DMS53 treated with DMSO at 0.1 percent for 48 hours (cell line): ENCODE results near the gene CCDC141.
"Not testable (repeated sequence)": the region's sequence is repeated elsewhere in the genome, so short reads cannot be mapped to it uniquely, and the experiment has no call there.

Experiments used
- DNase-seq: peaks from one replicate; lab custom pipeline; 2025; ENCODE audit not compliant: unreplicated experiment; lab: John Stamatoyannopoulos, UW

The CCDC141 gene

DNA sequence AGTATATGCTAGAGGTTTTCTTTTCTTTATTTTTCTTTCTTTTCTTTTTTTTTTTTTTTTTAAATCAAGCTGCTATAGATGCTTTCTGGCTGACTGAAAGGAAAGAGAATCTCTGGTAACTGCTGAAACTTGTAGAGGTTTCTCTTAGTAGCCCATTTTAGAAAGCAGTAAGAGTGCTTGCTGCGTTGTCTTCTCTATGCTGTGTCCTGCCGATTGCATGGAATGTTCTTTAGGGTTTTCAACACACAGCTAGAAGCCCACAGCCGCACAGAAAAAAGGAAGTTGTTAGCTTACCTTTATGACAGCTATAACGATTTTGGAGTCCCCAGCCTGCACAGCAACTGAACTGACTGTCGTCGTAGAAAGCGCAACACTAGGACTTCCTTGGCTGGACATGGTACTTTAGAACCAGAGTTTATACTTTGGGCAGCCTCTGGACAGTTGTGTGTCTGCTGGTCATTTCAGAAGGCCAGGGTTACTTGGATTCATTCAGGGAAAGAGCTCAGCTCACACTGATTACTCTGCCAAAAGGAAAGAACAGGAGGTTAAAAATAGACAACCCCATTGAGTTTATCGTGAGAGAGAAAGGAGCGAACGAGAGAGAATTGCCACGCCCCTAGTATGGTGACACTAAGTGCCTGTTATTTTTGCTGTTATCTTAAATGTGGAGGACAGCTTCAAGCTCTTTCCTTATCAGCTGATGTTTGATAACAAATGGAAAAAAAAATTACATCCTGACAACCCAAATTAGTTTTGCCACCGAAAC, at the start of gene CCDC141:
CCDC141 (minus strand) TSS at position 592 of the 766 bp plus-strand sequence; CDS start at position 396, 196 bp downstream.
- no peak for DNase-seq

GRCh38 chr2:179098080-179098689, 48.2 kb upstream of the CCDC141 start:
- DNase-seq, result no peak

DNA sequence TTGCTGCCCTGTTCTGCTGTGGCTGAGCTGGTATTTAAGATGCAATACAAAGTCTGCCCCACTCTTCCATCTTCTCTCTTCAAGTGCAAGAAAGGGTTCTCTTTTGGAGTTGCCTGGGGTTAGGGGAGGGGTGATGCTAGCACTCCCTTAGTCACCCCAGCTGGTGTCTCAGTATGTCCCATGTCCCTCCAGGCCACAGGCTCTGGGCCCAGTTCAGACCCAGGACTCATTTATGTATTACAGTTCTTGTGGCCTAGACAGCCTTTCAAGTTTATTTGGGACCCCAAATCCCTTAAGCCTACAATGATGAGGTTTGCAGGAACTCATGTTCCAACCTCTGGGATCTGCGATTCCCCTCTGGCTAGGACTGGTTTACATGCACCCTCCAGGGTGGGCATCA, 47.2 kb upstream of the CCDC141 start:
- no peak for DNase-seq

- no peak for DNase-seq
Observed at GRCh38 chr2:179096090-179096489, 46.2 kb upstream of the CCDC141 start.

GRCh38 chr2:179092912-179093311, 43.0 kb upstream of the CCDC141 start:
- DNase-seq, result not testable (repeated sequence)

DNA sequence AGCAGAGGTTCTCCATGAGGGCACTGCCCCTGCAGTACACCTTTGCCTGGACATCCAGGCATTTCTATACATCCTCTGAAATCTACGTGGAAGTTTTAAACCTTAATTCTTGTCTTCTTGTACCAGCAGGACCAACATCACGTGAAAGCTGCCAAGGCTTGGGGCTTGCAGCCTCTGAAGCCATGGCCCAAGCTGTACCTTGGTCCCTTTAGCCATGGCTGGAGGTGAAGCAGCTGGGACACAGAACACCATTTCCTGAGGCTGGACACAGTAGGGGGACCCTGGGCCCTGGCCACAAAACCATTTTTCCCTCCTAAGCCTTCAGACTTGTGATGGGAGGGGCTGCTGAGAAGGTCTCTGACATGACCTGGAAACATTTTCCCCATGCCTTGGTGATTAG, 32.8 kb upstream of the CCDC141 start:
- DNase-seq, result no peak

DNA sequence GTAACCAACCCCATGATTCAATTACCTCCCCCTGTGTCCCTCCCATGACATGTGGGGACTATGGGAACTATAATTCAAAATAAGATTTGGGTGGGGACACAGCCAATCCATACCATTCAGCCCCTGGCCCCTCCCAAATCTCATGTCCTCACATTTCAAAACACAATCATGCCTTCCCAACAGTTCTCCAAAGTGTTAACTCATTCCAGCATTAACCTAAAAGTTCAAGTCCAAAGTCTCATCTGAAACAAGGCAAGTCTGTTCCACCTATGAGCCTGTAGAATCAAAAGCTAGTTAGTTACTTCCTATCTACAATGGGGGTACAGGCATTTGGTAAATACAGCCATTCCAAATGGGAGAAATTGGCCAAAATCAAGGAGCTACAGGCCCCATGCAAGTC, 32.0 kb upstream of the CCDC141 start:
- DNase-seq, result no peak

GRCh38 chr2:179072527-179072926, 22.6 kb upstream of the CCDC141 start:
- DNase-seq, result no peak

DNA sequence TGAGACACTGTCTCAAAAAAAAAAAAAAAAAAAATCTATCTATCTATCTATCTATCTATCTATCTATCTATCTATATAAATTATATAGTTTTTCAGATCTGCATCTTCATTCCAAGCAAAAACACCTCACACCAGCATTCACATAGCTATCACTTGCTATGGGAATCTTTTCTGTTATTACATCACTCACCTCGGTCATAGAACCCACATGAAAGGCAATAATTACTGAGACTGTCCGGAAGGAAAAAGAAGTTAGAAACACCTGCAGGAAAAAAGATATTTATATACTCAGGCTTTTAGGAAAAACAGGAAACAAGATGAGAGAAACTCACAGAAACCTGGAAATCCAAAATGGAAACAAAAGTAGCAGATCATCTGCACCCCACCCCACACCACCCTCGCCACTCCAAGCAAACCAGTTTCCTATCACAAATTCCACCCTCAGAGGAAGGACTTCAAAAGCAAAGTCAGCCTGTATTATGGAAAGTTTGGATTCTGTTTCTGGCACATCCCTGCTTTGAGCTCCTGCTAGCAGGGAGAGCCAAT, 21.9 kb upstream of the CCDC141 start:
- no peak for DNase-seq

DNA sequence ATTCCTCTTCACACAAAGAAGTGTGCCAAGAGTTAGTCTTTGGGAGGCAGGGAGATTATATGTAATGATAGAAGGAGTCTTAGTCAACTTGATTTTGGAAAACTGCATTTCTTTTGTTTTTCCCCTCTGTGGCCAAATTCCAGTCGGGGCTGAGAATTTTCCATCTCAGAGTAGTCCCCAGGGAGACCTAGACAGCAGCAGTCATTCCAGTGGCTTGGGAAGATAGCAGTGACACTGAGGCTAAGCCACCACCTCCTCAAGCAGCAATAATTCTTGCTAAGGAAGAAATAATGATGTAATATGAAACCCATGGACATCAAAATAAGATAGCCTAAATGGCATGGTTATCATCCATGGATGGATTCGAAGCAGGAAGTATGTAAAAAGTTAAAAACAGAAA, 21.0 kb upstream of the CCDC141 start:
- no peak for DNase-seq

DNA sequence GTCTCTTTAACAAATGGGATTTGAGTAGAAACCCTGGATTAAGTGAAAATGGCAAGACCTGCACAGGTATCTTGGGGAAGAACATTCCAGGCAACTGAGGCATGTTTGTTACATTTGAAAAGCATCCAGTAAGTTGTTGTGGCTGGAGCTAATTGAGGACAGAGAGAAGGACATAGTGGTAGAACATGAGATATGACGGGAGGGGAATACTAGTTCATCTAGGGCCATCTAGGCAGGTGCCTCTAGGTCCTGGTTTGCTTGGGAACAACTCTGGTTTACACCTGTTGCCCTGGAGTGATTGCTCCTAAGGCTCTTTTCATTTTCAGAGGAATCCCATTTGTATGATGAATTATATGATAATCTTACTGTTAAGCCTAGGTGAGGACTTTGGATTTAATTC, 19.7 kb upstream of the CCDC141 start:
- no peak for DNase-seq

DNA sequence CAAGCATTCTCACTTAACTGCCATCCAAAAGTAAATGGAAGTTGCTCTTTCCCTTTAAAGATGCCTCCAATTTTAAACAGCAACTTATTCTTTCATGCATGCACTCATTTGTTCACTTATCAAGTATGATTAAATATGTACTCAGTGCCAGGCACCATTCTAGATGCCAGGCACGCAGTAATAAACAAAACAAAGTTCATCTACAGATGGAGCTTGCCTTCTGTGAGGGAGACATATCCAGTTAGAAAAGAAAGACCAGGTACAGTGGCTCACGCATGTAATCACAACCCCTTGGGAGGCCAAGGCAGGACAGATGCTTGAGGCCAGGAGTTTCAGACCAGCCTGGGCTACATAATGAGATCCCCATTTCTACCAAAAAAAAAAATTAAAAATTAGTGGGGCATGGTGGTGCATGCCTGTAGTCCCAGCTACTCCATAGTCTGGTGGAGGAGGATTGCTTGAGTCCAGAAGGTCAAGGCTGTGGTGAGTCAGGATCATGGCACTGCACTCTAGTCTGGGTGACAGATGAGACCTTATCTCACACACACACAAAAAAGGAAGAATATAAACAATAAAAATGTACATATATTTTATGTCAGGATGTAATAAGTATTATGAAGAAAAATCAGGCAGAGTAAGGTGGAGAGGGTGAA, 19.2 kb upstream of the CCDC141 start:
- DNase-seq, result no peak

DNA sequence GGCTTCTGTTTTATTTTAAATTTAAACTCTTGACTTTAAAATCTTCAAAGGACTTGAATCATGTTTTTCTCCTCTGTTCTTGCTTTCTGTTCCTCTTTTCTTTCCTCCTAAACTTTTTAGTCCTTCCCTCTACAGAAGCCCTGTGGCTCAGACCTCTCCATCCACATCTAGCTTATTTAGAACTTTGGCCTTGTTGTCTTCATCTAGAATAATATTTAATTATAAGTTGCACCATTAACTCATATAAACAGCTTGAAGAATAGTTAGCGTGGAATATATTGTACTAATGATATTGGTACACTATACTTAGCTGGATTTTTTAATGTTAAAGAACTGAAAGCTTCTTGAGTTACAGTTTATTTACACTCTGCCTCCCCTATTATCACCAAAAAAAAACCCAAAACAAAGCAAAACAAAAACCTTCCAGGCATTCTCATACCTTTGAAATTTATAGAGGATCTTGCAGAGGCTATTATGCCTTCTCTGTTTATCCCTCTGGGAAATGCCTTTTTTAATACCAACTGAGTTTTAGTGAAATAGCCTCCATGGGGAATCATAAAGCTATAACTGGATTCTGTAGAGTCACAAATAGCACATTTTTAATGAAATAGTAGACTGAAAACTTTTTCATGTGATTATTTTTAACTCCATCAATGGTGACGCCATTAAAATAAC, 9.2 kb upstream of the CCDC141 start:
- no peak for DNase-seq

DNA sequence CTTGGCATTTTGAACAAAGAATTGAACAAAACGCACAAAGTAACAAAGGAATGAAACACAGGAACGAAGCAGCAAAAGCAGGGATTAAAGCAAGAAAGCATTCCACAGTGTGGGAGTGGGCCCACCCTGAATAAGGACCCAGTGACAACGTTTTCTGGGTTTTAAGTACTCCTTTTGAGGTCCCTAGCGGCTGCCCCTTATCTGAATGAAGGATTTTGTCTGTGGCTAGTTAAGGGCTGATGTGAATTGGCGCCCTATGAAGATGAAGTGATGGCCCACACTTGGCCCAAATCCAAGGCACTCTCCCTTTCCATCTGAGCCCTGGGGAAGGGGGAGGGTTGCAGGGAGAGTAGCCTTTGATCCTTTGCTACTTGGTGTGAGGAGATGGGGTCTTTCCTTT, 7.8 kb upstream of the CCDC141 start:
- DNase-seq, result no peak

- not testable (repeated sequence) for DNase-seq
Observed at GRCh38 chr2:179053568-179053967, 3.6 kb upstream of the CCDC141 start.

DNA sequence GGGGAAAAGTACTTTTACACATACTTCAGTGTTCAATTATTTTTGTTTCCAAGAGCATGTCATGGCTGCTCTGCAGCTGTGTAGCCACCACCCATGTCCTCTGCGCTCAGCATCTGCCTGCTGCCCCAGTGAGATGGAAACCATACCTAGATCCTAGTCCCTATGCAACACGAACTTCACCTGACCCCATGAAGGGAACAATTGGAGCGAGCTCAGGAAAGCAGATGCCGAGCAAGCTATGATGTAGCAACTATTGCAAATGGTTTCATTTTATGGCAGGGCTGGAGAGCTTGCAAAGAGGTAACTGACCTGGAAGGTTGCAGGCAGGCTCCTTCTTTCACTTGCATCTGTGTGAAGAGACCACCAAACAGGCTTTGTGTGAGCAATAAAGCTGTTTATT, 1.3 kb upstream of the CCDC141 start:
- no peak for DNase-seq

DNA sequence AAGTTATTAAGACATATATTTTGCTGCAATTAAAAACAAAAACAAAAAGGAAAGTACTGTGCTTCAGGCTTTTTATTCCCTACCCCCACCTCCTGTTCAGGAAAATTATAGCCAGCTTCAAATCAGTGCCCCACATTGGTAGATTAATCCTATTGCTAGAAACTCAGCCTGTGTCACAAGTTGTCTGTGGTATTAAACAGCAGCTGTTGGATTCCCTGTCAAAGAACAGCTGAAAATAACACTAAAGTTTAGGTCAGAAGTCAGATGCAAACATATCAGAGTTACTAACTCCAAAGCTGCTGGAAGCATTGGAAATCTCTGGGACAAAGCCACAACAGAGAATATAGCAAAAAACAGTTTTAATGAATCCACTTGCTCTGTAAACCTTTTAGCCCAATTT, 818 bp upstream of the CCDC141 start:
- no peak for DNase-seq

GRCh38 chr2:179049203-179049545, 763 bp downstream of the CCDC141 start:
- DNase-seq, result no peak

- no peak for DNase-seq
Observed at GRCh38 chr2:179048099-179048498, 1.8 kb downstream of the CCDC141 start.

- DNase-seq, result not testable (repeated sequence)
Observed at GRCh38 chr2:179045602-179046001, 4.3 kb downstream of the CCDC141 start.

DNA sequence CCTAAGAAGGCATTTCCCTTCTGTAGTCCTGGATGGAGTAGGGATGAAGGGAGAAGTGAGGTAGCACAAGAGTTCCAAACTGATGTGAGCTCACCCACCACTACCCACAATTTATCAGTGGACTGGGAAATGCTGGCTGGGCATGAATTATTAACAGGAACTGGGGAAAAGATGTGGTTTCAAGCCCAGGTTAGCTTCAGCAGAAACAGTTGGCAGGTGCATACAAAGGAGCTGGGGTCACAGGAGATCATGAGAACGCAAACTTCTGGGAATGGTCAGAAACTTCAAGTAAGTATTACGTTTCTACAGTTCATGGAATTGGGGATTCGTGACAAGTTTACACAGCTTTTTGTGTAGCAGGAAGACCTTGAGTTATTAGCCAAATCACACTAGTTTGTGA, 5.4 kb downstream of the CCDC141 start:
- no peak for DNase-seq

DNA sequence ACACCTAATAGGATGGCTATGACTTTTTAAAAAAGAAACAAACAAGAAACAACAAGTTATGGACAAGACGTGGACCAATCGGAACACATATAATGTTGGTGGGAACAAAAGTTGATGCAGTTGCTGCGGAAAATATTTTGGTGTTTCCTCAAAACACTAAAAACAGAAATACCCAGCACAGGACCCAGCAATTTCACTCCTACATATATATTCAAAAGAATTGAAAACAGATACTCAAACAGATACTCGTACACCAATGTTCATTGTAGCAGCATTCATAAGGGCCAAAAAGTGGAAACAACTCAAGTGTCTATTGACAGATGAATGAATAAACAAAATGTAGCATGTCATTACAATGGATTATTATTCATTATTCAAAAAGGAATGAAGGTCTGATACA, 12.1 kb downstream of the CCDC141 start:
- DNase-seq, result no peak
